GM23338 (cell line): Measurements from ENCODE around the gene ERO1A. TPM values are rescaled to one million over a fixed set of nuclear protein-coding genes. Genes with fewer than 3 reads are reported as not detected.

Experiments used
- ATAC-seq: fragments of 200-7000 bp; cut with Tn5 transposase; 3 replicates; pipeline ENCODE4 v1.9.1; 2020
- DNase-seq: peaks from one replicate; pipeline ENCODE4 v3.0.0-alpha.2; 2015; ENCODE audit warnings: low spot score
- H2AFZ ChIP-seq: fragments of 200-600 bp; sonication (generic); 2 replicates; pipeline ENCODE4 v1.8.0; 2016; ENCODE audit warnings: antibody characterized with exemption, mild to moderate bottlenecking, moderate library complexity
- H3F3A ChIP-seq: fragments of 200-600 bp; sonication (generic); replicated peaks from 2 replicates; pipeline ENCODE4 v1.8.0; 2017; ENCODE audit warnings: antibody characterized with exemption, mixed run types, low read depth
- H3K27ac ChIP-seq: fragments of 200-600 bp; sonication (generic); 2 replicates; pipeline ENCODE4 v1.6.1; 2016; ENCODE audit warnings: low read depth
- H3K27me3 ChIP-seq: fragments of 200-600 bp; sonication (generic); 2 replicates; pipeline ENCODE4 v1.8.0; 2016; ENCODE audit warnings: mild to moderate bottlenecking, mixed run types, moderate library complexity; ENCODE audit not compliant: insufficient read depth
- H3K36me3 ChIP-seq: fragments of 200-600 bp; sonication (generic); 2 replicates; pipeline ENCODE4 v1.8.0; 2016; ENCODE audit warnings: mild to moderate bottlenecking; ENCODE audit not compliant: insufficient read depth
- H3K4me1 ChIP-seq: fragments of 200-600 bp; sonication (generic); 2 replicates; pipeline ENCODE4 v1.8.0; 2016; ENCODE audit warnings: mild to moderate bottlenecking, moderate library complexity; ENCODE audit not compliant: insufficient read depth
- H3K4me2 ChIP-seq: fragments of 200-600 bp; sonication (generic); 2 replicates; pipeline ENCODE4 v1.7.1; 2017; ENCODE audit warnings: mixed run types
- H3K4me3 ChIP-seq: fragments of 200-600 bp; sonication (generic); 2 replicates; pipeline ENCODE4 v1.6.1; 2016; ENCODE audit warnings: mixed run types
- H3K79me2 ChIP-seq: fragments of 200-600 bp; sonication (generic); replicated peaks from 2 replicates; pipeline ENCODE4 v1.8.0; 2017; ENCODE audit warnings: mild to moderate bottlenecking; ENCODE audit not compliant: insufficient read depth
- H3K9me2 ChIP-seq: fragments of 200-600 bp; sonication (generic); 2 replicates; pipeline ENCODE4 v1.8.0; 2017; ENCODE audit not compliant: insufficient read depth
- H4K20me1 ChIP-seq: fragments of 200-600 bp; sonication (generic); replicated peaks from 2 replicates; pipeline ENCODE4 v1.8.0; 2017; ENCODE audit warnings: mild to moderate bottlenecking; ENCODE audit not compliant: insufficient read depth
- H3K27ac Mint-ChIP-seq: 2 replicates; pipeline ENCODE4 v1.8.0; 2020; ENCODE audit warnings: inconsistent platforms, mild to moderate bottlenecking, moderate library complexity, mixed read lengths
- H3K27me3 Mint-ChIP-seq: 3 replicates; pipeline ENCODE4 v1.8.0; 2022; ENCODE audit warnings: low read depth, mild to moderate bottlenecking, moderate library complexity, mixed read lengths, inconsistent platforms; ENCODE audit not compliant: insufficient read depth, poor library complexity
- H3K36me3 Mint-ChIP-seq: 3 replicates; pipeline ENCODE4 v1.8.0; 2021; ENCODE audit warnings: low read depth, mild to moderate bottlenecking, inconsistent platforms, moderate library complexity, mixed read lengths
- H3K4me1 Mint-ChIP-seq: 3 replicates; pipeline ENCODE4 v1.8.0; 2020; ENCODE audit warnings: mild to moderate bottlenecking, inconsistent platforms, mixed read lengths
- H3K4me3 Mint-ChIP-seq: 3 replicates; pipeline ENCODE4 v1.8.0; 2021; ENCODE audit warnings: moderate library complexity, mild to moderate bottlenecking, inconsistent platforms, mixed read lengths
- H3K9me3 Mint-ChIP-seq: 3 replicates; pipeline ENCODE4 v1.8.0; 2020; ENCODE audit warnings: moderate library complexity, mild to moderate bottlenecking, inconsistent platforms, mixed read lengths
- CREB1 ChIP-seq: fragments of 250-450 bp; sonication (Bioruptor Pico); IDR thresholded peaks from 2 replicates; pipeline ENCODE4 v1.5.0; 2020; ENCODE audit warnings: low read depth, mild to moderate bottlenecking, moderate library complexity
- ETS1 ChIP-seq: IDR thresholded peaks from 2 replicates; pipeline ENCODE4 v1.6.1; 2016; ENCODE audit warnings: antibody characterized with exemption
- EZH2 ChIP-seq: fragments of 200-600 bp; sonication (generic); IDR thresholded peaks from one replicate; pipeline ENCODE4 v1.8.0; 2017; ENCODE audit warnings: antibody characterized with exemption, mild to moderate bottlenecking, low read depth; ENCODE audit not compliant: unreplicated experiment
- EZH2phosphoT487 ChIP-seq: fragments of 200-600 bp; sonication (generic); IDR thresholded peaks from one replicate; pipeline ENCODE4 v1.8.1; 2018; ENCODE audit warnings: antibody characterized with exemption; ENCODE audit not compliant: unreplicated experiment
- JUNB ChIP-seq: IDR thresholded peaks from one replicate; pipeline ENCODE4 v1.6.1; 2016; ENCODE audit warnings: antibody characterized with exemption; ENCODE audit not compliant: unreplicated experiment
- NANOG ChIP-seq: IDR thresholded peaks from 2 replicates; pipeline ENCODE4 v1.6.1; 2016; ENCODE audit warnings: antibody characterized with exemption, borderline replicate concordance
- POLR2AphosphoS5 ChIP-seq: IDR thresholded peaks from 2 replicates; pipeline ENCODE4 v1.6.1; 2016; ENCODE audit warnings: antibody characterized with exemption, low read depth
- STAT1 ChIP-seq: IDR thresholded peaks from one replicate; pipeline ENCODE4 v1.6.1; 2016; ENCODE audit warnings: antibody characterized with exemption; ENCODE audit not compliant: unreplicated experiment
- ZNF114 ChIP-seq: fragments of 250-450 bp; sonication (Bioruptor Pico); IDR thresholded peaks from 2 replicates; pipeline ENCODE4 v1.5.0; 2020; ENCODE audit warnings: mild to moderate bottlenecking, moderate library complexity
- ZNF331 ChIP-seq: fragments of 250-450 bp; sonication (Bioruptor Pico); IDR thresholded peaks from 2 replicates; pipeline ENCODE4 v1.5.0; 2020; ENCODE audit warnings: low read depth, mild to moderate bottlenecking, moderate library complexity
- ZNF462 ChIP-seq: fragments of 250-450 bp; sonication (Bioruptor Pico); IDR thresholded peaks from 2 replicates; pipeline ENCODE4 v1.5.0; 2020; ENCODE audit warnings: mild to moderate bottlenecking, moderate library complexity
- polyA plus RNA-seq: library from polyadenylated mRNA; unstranded; fragments of >200 nt; fragmentation: Nextera tagmentation; extraction: Ambion mirVana; gene quantifications from 2 replicates; pipeline ENCODE4 v1.2.1, GENCODE V29; 2016
- total RNA-seq: library from RNA; depleted of rRNA; stranded (reverse); fragments of >200 nt; shearing (Covaris generic); gene quantifications from 2 replicates; pipeline ENCODE4 v1.2.3, GENCODE V29; 2014
- TF ChIP-seq, protein P1 (sequence below), 2 experiments: fragments of 200-600 bp in 1 of 2; sonication (generic) in 1 of 2; conservative IDR thresholded peaks; 2 replicates each; pipeline versions ENCODE4 v1.5.1 to v1.6.1; 2016 to 2017; ENCODE audit warnings: antibody characterized with exemption in 2 of 2, low read depth in 2 of 2, mild to moderate bottlenecking in 2 of 2, moderate library complexity in 1 of 2
- TF ChIP-seq, protein P2 (sequence below): IDR thresholded peaks from one replicate; pipeline ENCODE4 v1.6.1; 2018; ENCODE audit warnings: antibody characterized with exemption; ENCODE audit not compliant: unreplicated experiment

ERO1A gene
- total and polyA plus RNA-seq, 2 experiments from 2014 or later, result 25.2 to 44.7 TPM

DNA sequence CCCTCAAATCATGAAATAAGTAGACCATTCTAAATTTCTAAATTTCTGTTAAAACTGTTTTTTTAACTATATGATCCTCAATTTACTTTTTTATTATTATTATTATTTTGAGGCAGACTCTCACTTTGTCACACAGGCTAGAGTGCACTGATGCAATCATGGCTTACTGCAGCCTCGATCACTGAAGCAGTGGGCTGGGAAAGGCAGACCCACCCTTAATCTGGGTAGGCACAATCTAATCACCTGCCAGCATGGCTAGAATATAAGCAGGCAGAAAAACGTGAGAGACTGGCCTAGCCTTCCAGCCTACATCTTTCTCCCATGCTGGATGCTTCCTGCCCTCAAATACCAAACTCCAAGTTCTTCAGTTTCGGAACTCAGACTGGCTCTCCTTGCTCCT, 2.3 kb downstream of the ERO1A start:
- Mint-ChIP-seq H3K27me3 (peaks cover 4% of the 10 kb centered on the region), H3K36me3 (no peaks in the 10 kb centered on the region; the same call in 2 of the 3 replicates), H3K4me1 (peaks cover 22% of the 10 kb centered on the region), H3K9me3 (no peaks in the 10 kb centered on the region), H3K27ac (no peak overlapping the region), H3K4me3 (no peak overlapping the region)
- Histone ChIP-seq H3K4me3 (no peak overlapping the region), H3K4me2 (no peak overlapping the region), H3F3A (peaks cover 3% of the 10 kb centered on the region; the same call in 1 of the 2 replicates), H4K20me1 (peaks cover 7% of the 10 kb centered on the region; the same call in 1 of the 2 replicates), H3K27ac (no peak overlapping the region), H3K27me3 (peaks cover 12% of the 10 kb centered on the region; the same call in 1 of the 2 replicates), H3K36me3 (no peaks in the 10 kb centered on the region), H3K79me2 (peaks cover 65% of the 10 kb centered on the region), H2AFZ (no peak overlapping the region), H3K4me1 (peaks cover 20% of the 10 kb centered on the region), H3K9me2 (0 out of 2 replicates have a peak, but pooled peaks cover 2% of the 10 kb centered on the region)
- no peak for TF ChIP-seq ZNF114 (CRISPR knock-in tag)
- TF ChIP-seq ZNF462 (CRISPR knock-in tag), result no peak
- TF ChIP-seq ETS1, result no peak
- TF ChIP-seq, protein P1, sequence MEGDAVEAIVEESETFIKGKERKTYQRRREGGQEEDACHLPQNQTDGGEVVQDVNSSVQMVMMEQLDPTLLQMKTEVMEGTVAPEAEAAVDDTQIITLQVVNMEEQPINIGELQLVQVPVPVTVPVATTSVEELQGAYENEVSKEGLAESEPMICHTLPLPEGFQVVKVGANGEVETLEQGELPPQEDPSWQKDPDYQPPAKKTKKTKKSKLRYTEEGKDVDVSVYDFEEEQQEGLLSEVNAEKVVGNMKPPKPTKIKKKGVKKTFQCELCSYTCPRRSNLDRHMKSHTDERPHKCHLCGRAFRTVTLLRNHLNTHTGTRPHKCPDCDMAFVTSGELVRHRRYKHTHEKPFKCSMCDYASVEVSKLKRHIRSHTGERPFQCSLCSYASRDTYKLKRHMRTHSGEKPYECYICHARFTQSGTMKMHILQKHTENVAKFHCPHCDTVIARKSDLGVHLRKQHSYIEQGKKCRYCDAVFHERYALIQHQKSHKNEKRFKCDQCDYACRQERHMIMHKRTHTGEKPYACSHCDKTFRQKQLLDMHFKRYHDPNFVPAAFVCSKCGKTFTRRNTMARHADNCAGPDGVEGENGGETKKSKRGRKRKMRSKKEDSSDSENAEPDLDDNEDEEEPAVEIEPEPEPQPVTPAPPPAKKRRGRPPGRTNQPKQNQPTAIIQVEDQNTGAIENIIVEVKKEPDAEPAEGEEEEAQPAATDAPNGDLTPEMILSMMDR (conservative IDR thresholded peaks at IDR 0.05; ENCODE audit: low read depth in 2 of 2), result no peak
- TF ChIP-seq EZH2, result no peak
- TF ChIP-seq JUNB, result no peak
- no peak for TF ChIP-seq NANOG
- no peak for TF ChIP-seq EZH2phosphoT487
- no peak for TF ChIP-seq POLR2AphosphoS5
- no peak for TF ChIP-seq STAT1
- TF ChIP-seq CREB1 (CRISPR knock-in tag), result no peak
- TF ChIP-seq ZNF331, result no peak
- TF ChIP-seq, protein P2, sequence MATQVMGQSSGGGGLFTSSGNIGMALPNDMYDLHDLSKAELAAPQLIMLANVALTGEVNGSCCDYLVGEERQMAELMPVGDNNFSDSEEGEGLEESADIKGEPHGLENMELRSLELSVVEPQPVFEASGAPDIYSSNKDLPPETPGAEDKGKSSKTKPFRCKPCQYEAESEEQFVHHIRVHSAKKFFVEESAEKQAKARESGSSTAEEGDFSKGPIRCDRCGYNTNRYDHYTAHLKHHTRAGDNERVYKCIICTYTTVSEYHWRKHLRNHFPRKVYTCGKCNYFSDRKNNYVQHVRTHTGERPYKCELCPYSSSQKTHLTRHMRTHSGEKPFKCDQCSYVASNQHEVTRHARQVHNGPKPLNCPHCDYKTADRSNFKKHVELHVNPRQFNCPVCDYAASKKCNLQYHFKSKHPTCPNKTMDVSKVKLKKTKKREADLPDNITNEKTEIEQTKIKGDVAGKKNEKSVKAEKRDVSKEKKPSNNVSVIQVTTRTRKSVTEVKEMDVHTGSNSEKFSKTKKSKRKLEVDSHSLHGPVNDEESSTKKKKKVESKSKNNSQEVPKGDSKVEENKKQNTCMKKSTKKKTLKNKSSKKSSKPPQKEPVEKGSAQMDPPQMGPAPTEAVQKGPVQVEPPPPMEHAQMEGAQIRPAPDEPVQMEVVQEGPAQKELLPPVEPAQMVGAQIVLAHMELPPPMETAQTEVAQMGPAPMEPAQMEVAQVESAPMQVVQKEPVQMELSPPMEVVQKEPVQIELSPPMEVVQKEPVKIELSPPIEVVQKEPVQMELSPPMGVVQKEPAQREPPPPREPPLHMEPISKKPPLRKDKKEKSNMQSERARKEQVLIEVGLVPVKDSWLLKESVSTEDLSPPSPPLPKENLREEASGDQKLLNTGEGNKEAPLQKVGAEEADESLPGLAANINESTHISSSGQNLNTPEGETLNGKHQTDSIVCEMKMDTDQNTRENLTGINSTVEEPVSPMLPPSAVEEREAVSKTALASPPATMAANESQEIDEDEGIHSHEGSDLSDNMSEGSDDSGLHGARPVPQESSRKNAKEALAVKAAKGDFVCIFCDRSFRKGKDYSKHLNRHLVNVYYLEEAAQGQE, result no peak
- DNase-seq, result no peak
- ATAC-seq, result no peak
